ENCODE measurements around the gene TMEM107.

The TMEM107 gene

GRCh38 chr17:8158267-8159031 is 17.7 kb downstream of the TMEM107 start (continued):
- TF ChIP-seq HIC1 (tag by site-specific recombination; IDR thresholded peaks at IDR 0.05) (0 out of 2 replicates have a peak, but pooled peaks have one; percentile 26), ZFHX2 (tag by site-specific recombination; conservative IDR thresholded peaks at IDR 0.05) (0 out of 2 replicates have a peak, but pooled peaks have one; percentile 11), ZNF2 (tag by site-specific recombination; IDR thresholded peaks at IDR 0.05) (peak; percentile 49; the same call in 1 of the 2 replicates), KLF8 (tag by site-specific recombination; IDR thresholded peaks at IDR 0.05) (no peak)

- H3K4me1 ChIP-seq (ENCODE audit: control insufficient read depth, insufficient read depth, low read length): peaks cover 31% of the 10 kb centered on the region
- POLR2A ChIA-PET: interaction anchor here (0.6 to 4.6 kb wide), 20 partner anchors 9 to 299 kb away, joined by 3 to 34 read pairs (median 6); partner anchors contain the start of genes ALOXE3, AURKB, BORCS6 and CTC1
- CTCF ChIA-PET: interaction anchor here (0.6 to 7.3 kb wide), 9 partner anchors 11 to 96 kb away, joined by 3 to 91 read pairs (median 5); partner anchors contain the start of gene ALOXE3
- TF ChIP-seq KLF10 (tag by site-specific recombination; IDR thresholded peaks at IDR 0.05) (peak; percentile 100), KLF1 (tag by site-specific recombination; IDR thresholded peaks at IDR 0.05) (peak; percentile 74), ZNF2 (tag by site-specific recombination; IDR thresholded peaks at IDR 0.05) (peak; percentile 42; the same call in 1 of the 2 replicates), ZNF404 (tag by site-specific recombination; IDR thresholded peaks at IDR 0.05) (no peak), ZNF514 (tag by site-specific recombination; IDR thresholded peaks at IDR 0.05) (no peak), SP7 (tag by site-specific recombination; IDR thresholded peaks at IDR 0.05) (peak; percentile 69), SETDB1 (IDR thresholded peaks at IDR 0.05; ENCODE audit: insufficient read length, low read length) (no peak), ZNF585B (tag by site-specific recombination; IDR thresholded peaks at IDR 0.05) (no peak), INSM2 (tag by site-specific recombination; IDR thresholded peaks at IDR 0.05) (no peak)
- TF ChIP-seq, protein P1, sequence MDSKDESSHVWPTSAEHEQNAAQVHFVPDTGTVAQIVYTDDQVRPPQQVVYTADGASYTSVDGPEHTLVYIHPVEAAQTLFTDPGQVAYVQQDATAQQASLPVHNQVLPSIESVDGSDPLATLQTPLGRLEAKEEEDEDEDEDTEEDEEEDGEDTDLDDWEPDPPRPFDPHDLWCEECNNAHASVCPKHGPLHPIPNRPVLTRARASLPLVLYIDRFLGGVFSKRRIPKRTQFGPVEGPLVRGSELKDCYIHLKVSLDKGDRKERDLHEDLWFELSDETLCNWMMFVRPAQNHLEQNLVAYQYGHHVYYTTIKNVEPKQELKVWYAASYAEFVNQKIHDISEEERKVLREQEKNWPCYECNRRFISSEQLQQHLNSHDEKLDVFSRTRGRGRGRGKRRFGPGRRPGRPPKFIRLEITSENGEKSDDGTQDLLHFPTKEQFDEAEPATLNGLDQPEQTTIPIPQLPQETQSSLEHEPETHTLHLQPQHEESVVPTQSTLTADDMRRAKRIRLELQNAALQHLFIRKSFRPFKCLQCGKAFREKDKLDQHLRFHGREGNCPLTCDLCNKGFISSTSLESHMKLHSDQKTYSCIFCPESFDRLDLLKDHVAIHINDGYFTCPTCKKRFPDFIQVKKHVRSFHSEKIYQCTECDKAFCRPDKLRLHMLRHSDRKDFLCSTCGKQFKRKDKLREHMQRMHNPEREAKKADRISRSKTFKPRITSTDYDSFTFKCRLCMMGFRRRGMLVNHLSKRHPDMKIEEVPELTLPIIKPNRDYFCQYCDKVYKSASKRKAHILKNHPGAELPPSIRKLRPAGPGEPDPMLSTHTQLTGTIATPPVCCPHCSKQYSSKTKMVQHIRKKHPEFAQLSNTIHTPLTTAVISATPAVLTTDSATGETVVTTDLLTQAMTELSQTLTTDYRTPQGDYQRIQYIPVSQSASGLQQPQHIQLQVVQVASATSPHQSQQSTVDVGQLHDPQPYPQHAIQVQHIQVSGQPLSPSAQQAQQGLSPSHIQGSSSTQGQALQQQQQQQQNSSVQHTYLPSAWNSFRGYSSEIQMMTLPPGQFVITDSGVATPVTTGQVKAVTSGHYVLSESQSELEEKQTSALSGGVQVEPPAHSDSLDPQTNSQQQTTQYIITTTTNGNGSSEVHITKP (tag by site-specific recombination; IDR thresholded peaks at IDR 0.05): peak; percentile 81
- TF ChIP-seq, protein P2, sequence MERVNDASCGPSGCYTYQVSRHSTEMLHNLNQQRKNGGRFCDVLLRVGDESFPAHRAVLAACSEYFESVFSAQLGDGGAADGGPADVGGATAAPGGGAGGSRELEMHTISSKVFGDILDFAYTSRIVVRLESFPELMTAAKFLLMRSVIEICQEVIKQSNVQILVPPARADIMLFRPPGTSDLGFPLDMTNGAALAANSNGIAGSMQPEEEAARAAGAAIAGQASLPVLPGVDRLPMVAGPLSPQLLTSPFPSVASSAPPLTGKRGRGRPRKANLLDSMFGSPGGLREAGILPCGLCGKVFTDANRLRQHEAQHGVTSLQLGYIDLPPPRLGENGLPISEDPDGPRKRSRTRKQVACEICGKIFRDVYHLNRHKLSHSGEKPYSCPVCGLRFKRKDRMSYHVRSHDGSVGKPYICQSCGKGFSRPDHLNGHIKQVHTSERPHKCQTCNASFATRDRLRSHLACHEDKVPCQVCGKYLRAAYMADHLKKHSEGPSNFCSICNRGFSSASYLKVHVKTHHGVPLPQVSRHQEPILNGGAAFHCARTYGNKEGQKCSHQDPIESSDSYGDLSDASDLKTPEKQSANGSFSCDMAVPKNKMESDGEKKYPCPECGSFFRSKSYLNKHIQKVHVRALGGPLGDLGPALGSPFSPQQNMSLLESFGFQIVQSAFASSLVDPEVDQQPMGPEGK (tag by site-specific recombination; IDR thresholded peaks at IDR 0.05): peak; percentile 94
- TF ChIP-seq, protein P3, sequence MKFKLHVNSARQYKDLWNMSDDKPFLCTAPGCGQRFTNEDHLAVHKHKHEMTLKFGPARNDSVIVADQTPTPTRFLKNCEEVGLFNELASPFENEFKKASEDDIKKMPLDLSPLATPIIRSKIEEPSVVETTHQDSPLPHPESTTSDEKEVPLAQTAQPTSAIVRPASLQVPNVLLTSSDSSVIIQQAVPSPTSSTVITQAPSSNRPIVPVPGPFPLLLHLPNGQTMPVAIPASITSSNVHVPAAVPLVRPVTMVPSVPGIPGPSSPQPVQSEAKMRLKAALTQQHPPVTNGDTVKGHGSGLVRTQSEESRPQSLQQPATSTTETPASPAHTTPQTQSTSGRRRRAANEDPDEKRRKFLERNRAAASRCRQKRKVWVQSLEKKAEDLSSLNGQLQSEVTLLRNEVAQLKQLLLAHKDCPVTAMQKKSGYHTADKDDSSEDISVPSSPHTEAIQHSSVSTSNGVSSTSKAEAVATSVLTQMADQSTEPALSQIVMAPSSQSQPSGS (tag by site-specific recombination; IDR thresholded peaks at IDR 0.05; ENCODE audit: low read depth): peak; percentile 86
- TF ChIP-seq, protein P4, sequence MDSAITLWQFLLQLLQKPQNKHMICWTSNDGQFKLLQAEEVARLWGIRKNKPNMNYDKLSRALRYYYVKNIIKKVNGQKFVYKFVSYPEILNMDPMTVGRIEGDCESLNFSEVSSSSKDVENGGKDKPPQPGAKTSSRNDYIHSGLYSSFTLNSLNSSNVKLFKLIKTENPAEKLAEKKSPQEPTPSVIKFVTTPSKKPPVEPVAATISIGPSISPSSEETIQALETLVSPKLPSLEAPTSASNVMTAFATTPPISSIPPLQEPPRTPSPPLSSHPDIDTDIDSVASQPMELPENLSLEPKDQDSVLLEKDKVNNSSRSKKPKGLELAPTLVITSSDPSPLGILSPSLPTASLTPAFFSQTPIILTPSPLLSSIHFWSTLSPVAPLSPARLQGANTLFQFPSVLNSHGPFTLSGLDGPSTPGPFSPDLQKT (IDR thresholded peaks at IDR 0.05; ENCODE audit: borderline replicate concordance, low read depth, low read length): 0 out of 2 replicates have a peak, but pooled peaks have one; percentile 46
- TF ChIP-seq, protein P5, sequence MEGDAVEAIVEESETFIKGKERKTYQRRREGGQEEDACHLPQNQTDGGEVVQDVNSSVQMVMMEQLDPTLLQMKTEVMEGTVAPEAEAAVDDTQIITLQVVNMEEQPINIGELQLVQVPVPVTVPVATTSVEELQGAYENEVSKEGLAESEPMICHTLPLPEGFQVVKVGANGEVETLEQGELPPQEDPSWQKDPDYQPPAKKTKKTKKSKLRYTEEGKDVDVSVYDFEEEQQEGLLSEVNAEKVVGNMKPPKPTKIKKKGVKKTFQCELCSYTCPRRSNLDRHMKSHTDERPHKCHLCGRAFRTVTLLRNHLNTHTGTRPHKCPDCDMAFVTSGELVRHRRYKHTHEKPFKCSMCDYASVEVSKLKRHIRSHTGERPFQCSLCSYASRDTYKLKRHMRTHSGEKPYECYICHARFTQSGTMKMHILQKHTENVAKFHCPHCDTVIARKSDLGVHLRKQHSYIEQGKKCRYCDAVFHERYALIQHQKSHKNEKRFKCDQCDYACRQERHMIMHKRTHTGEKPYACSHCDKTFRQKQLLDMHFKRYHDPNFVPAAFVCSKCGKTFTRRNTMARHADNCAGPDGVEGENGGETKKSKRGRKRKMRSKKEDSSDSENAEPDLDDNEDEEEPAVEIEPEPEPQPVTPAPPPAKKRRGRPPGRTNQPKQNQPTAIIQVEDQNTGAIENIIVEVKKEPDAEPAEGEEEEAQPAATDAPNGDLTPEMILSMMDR (tag by site-specific recombination; IDR thresholded peaks at IDR 0.05): peak; percentile 34
These were observed 19.8 kb downstream of the TMEM107 start for GRCh38 chr17:8156246-8156992.

More at GRCh38 chr17:8156246-8156992, 19.8 kb downstream of the TMEM107 start:
- H3K9me3 ChIP-seq (ENCODE audit: control insufficient read depth, insufficient read depth, low read depth, low read length): no peaks in the 10 kb centered on the region
- peaks cover 15 to 28% of the 10 kb centered on the region in 2 experiments; a peak in 2 of 3 replicates for H3K36me3 ChIP-seq (ENCODE audit: control insufficient read depth in 2 of 2, insufficient read depth in 1 of 2, low read length in 2 of 2)
- peak overlapping the region; percentile 69 for H3K27ac ChIP-seq (ENCODE audit: extremely low read depth, low read depth, low read length)
- peak overlapping the region; percentile 45 for H3K4me3 ChIP-seq (ENCODE audit: low read depth, low read length)
